Epidermal melanocyte (primary cell): ENCODE results near the gene RETREG2.

Experiments
- DNase-seq: peaks from one replicate; pipeline ENCODE4 v3.0.0; 2011; ENCODE audit warnings: low spot score; ENCODE audit not compliant: insufficient read length

RETREG2 gene

DNA sequence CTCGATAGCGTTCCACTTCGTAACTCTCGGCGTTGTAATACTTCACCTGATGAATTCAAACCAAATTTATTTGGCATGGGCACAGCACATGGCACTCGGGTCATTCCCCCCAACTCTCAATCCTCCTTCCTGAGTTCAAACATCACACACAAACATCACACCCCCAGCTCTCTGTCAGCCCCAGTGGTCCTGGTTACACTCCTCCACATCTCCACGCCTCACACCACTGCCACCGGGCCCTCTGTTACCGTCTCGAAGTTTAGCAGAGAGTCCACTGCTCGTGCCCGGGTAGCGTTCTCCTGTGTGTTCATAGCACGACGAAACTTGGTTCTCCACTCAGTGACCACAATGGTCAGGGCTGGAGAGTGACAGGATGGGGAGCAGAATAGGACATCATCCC lies 36.1 kb downstream of the RETREG2 start:
- DNase-seq: no peak

DNA sequence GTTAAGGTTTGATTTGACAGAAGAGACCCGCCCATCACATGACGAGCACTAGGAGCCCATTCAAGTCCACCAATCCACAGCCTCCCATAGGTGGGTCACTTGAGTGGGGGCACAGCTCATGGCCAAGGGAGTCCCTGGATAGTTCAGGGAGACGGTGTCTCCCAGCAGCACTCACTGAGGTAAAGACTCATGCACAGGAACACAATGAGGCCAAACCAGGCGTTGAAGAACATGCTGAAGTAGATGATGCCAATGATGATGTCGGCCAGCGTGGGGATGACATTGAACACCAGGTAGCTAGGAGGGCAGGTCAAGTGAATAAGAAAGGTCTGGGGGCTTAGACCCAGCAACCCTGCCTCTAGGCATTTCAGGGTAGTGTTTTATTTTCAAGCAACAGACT lies 36.7 kb downstream of the RETREG2 start:
- no peak for DNase-seq

DNA sequence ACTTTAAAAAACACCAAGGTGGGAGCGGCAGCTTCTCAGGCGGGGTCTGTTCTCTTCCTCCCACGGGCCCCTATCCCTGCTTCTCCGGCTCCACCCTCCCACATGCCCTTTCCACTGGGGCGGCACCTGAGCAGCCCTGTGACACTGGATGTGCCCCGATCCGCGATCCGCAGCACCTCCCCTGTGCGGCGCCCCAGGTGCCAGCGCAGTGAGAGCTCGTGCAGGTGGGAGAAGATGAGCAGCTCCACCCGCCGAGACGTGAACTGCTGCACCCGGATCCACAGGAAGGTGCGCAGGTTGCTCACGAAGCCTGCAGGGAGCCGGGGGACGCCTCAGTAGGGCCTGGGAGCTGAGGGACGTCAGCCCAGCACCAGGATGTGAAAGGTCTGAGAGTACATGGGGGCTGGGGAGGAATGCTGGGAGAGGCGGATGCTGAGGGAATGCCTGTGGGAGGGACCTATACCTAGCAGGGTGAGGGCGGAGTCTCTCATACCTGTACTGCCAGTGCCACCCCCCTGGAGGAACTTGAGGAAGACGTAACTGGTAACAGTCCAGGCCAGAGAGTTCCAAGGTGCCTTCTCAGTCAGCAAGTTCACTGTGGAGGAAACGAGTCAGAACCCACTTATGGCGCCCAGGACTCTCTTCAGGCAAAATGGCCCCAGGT lies 37.9 kb downstream of the RETREG2 start:
- no peak for DNase-seq

DNA sequence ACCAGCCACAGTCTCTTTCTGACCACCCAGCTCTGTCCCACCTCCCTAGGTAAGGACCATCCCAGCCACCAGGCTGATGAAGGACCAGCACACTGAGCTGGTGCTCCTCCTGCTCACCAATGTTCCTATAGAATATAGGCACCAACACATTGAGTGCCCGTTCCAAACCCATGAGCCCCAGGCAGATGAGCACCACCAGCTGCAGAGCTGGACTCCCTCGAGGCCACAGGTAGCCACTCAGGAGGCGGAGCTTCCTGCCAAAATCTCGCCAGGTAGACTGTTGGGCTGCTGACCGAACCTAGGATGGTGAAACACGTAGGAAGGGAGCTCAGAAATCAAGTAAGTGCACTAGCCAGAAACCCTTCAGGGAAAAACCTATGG lies 38.5 kb downstream of the RETREG2 start:
- no peak for DNase-seq

DNA sequence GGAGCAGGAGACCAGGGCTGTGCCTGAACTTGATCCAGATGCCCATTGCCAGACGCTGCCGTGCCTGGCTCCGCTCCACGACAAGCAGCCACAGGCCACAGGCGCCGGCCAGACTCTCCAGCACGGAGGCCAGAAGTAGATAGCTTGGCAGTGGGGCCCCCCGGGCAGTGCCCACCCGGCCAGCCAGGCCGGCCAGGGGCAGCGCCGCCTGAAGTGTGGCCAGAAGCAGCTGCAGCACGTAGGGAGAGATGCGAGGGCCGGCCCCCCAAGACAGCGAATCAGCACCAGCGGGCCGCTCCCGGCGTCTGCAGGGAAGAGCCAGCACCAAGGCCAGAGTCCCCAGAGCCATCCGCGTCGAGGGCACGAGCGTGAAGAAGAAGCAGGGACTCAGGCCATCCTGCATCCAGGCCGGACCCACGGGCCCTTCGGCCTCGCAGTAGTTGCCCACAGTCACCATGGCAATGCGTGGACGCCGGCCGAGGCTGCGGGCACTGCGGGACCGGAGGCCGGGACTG lies 40.2 kb downstream of the RETREG2 start:
- DNase-seq: peak; percentile 53

DNA sequence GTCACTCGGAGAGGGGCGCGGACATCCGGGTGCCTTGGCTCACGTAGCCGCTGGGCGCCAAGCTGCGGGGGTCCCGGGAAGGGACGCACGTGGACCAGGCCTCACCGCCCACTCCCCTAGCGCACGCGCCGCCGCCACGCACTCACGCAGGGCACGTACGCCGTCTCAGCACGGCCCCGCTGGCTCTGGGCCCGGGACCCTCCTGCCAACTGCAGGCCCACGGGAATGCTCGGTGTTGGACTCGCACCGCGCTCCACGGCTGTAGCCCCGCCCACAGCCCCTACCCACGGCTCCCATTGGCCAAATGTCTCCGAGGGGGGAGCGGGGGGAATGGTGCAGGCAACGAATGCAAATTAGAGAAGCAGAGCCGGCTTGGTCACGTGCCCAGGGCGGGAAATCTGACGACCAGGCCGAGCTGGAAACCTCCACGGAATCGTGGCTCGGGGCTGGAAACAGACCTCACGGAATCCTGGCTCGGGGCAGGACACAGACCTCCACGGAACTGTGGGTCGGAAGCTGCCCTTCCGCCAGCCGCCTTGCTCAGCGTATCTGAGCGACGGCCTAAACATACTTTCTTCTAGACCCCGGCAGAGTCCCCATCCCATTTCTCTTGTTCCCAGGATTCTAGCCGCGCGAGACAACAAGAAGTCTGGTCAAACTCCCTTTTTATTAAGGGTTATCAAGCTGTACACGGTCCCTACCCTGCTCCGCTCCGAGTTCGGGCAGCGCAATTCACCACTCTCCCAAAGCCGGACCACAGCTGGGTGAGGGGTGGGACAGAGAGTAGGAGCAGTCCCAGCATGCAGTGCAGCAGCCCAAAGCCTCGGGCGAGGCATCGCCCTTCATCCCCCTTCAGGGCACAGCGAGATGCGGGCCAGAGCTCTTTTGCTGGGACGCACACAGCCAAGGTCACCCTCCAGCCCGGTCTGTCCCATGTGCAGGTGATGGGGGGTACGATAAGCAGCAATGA lies 40.9 kb downstream of the RETREG2 start, which contains the start of gene ABCB6:
Gene ABCB6, minus strand, starts transcription at position 227 of the 970 bp plus-strand sequence. CDS start 285 bp downstream, outside the sequence.
- DNase-seq: peak; percentile 97

DNA sequence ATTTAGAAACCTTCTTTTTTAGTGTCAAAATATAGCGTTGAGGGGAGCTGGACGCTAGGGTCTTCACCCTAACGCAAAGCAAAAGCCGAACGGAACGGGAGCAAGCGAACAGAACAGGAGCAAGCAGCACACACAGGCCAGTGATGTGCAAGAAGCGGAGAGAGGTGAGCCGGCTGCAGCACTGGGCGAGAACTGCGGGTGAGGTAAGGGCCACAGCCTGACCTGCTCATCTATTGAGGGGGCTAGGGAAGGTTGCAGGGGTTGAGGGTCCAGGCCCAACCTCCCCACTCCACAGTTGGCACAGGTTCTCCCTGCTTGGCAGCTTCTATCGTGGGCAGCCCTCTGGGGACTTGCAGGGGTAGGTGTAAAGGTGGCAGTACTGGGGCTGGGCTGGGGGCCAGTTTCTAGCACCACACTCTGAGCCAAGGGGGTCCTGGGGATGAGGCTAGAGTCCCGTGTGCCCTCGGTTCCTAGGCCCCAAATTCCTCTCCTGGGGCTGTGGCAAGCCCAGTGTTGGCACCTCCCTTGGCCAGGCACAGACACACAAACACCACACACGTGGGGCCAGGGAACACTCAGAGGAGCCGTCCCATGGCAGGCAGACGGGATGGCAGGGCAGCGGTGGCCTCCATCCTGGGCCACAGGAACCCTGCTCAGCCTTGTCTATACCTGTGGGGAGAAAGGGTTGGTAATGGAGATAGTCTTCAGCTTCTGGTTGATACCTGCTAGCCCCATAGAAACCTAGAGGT lies 41.9 kb downstream of the RETREG2 start:
- DNase-seq: no peak

DNA sequence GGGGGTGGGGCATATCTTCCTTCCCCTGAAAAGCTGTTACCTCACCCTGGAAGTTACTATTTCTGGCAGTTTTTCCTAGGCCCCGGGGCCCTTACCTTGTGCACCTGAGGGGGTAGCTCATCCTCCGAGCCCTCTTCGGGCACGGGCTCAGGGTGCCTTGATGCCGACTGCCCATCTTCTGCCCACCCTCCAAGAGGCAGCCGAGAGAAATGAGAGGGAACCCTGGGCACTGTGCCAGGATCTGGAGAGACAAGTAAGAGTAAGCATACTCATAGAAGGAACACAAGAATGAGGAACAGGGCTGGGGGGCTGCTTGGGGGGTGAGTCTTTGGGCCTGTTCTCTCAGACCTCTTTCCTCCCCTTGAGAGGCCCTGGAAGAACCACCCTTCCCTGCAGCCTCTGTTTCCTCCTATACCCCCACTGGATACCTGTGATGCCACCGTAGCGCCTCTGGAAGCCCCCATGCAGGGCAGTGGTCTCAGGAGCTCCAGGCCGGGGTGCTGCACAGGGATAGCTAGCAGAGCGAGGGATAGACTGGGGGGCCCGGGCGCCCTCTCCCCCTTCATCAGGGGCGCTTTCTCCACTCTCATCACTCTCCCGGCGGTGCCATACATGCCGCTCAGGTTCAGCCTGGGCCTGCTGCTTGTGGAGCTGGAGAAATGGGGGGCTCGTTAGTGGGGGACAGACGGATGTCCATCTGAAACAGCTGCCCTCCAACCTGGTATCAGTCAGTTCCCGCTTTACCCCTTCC lies 42.8 kb downstream of the RETREG2 start:
- no peak for DNase-seq

DNA sequence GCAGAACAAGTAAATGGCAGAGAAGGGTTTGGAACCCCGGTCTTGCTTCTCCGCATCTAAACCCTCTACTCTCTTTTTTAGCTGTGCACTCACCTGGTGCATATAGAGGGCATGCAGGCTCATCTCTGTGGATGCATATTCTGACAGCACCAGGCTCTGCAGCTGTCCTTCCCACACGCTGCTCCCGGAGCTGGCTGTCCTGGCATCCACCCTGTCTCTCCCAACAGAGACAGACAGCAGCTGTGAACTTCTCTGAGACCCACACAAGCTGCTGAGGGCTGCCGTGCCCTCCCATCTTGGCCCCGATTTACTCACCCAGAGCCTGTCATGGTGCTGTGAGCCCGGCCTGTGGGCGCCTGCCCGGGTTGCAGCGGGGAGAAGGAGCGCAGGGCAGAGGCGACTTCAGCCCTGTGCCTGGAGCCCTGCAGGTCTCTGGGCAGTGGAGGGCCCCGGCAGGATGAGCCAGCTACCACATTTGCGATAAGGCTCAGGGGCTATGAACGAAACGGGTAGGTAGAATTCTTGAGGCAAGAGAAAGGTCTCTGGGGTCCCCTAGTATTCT lies 44.0 kb downstream of the RETREG2 start:
- no peak for DNase-seq

DNA sequence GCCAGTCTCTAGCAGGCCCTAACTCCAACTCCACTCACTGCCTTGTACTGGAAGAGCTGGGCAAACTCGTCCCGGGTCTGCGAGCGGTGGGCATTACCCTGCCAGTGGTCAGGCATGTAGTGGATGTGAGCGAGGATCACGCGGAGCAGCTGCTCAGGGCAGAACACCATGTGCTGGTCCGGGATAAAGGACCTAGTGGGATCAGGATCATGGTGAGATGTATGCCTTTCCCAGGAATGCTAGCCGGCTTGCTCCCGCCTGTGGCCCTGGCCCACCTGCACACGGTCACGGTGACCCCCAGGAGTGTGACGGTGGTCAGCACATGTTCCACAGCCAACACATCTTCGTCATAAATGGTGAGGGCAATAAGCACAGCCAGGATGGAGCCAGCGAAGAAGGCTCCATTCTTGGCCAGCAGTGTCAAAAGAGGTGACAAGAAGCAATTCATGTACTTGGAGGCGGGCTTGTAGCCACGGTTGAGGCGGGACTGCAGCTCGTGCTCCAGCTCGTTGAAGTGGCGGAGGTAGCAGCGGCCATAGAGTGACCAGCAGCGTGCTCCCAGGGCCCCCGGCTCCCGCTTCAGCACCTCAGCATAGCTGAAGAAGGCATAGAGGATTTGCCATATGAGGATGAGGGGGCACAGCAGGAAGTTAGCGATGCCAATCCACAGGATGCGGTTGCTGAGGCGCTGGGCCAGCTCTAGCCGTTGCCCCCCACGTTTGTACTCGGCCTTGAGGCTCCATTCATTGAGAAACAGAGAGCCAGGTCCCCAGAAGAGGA lies 45.9 kb downstream of the RETREG2 start:
- DNase-seq: no peak

DNA sequence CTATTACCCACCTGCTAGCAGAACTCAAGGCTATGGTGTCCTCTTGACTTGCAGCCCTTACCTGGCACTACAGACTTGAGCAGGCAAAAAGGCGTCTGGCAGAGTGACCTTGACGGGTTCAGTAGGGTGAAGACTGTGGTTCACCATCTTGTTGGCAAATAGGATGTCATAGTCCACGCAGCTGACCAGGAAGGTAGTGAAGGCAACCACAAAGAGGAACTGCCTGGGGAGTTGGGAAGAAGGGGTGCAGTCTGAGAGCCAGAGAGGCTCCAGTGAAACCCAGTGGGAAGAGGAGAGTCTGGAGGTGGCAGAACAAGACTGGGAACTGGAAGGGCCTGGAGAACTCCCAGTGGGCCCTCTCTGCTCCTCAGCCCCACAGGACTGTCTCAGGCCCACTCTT lies 47.3 kb downstream of the RETREG2 start:
- no peak for DNase-seq

DNA sequence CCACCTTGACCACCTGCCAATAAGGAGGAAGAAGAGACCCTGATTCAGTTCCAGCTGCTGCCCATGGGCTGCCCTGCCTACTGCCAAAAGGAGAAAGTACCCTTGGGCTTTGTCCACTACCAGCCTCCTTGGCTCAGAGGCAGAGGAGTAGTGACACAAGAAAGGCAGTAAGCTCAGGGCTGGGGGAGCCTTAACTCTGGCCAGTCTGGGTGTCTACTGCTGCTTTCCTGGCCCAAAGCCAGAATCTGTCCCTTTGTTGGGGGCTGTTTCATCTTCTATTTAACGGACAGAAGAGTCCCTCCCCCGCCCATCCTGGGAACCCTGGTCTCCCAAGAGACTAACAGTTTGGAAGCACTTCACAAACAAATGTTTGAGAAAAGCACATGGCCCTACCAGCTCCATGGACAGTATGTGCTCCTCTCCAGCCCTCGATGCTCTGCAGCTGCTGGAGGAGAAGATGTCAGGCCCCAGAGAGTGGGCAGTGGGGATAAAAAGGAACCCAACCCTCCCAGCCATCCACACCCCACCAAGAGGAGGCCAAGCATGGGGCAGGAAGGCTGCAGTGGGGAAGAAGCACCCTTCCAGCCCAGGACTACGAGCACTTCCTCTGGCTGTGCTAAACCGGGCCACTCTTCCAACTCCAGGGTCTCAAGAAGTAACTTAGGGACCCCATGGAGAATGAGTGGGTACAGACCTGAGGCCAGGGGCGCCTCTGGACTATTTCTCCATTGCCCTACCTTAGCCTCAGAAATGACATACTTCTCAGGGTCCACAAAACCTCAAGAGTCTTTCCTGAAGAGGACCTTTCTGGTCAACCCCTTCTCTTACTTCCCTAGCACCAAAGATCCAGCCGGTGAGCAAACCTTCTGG lies 50.2 kb downstream of the RETREG2 start:
- no peak for DNase-seq

DNA sequence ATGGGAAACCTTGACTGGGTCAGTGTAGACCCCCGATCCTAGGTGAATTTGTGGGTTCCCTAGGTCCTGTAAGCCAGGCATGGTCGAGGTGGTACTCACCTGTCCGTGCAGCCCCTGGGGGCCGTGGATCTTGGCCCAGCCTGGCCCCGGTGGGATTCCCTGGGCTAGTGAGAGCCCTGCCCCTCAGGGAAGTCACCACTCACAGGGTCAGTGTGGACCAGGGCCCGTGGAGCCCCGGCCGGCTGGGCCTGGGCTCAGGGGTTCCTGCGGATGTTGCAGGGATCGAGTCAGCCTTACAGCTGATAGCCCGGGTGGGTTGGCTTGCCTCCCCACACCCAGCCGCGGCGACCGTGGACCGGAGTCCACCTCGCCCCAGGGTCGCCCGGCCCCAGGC lies 50.8 kb downstream of the RETREG2 start:
- no peak for DNase-seq

DNA sequence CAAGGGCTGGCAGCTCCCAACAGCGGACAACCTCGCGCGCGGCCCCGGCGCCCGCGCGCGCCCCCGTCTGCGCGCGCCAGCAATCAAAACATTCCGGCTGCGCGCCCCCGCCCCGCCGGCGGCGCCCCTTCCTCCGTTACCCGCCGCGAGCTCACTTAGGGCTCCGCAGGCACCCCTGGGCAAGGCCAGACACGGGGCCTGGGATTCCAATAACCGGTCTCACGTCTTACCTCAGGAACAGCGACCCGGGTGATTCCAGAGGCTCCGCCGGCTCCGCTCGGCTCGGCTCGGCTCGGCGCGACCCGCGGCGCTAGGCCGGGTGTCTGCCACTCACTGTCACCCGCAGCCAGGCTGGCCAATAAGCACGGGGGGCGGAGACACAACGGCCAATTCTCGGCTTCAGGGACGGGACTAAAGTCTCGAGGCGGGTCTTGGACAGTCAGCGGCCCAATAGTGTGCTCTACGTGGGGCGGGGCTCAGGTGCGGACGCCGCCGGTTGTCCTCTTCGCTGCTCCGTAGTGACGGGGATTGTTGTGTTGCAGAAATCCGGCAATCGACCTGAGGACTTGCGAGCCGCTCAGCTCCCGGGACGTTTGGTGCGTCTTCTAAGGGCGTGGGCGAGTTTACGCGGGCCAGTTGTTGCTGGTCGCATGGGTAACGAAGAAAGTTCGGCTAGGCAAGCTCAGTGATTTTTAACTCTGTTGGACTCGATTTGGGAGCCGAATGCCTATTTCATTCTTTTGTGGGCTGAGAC lies 51.4 kb downstream of the RETREG2 start, which contains the start of the genes ANKZF1 and ATG9A:
Gene ANKZF1, plus strand, starts transcription at position 502 of the 754 bp plus-strand sequence. CDS start 452 bp downstream, outside the sequence.
Gene ATG9A, minus strand, starts transcription at position 332 of the 754 bp plus-strand sequence. CDS start 1,612 bp downstream, outside the sequence.
- DNase-seq: peak; percentile 99

DNA sequence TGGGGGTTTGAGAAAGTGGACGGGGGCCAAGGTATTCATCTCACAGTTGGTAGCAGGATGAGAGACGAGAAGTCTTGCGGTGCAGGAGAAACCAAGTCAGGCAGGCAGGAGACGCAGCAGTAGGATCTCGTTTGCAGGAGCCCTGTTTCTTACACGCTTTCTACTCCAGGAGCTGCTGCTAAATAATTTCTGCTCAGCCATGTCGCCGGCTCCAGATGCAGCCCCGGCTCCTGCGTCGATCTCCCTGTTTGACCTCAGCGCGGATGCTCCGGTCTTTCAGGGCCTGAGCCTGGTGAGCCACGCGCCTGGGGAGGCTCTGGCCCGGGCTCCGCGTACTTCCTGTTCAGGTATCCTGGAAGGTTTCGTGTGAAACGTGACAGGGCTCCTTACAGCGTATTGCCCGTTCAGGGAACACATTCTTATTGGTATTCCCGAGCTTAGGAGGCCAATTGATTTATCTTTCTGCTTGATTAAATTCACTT lies 52.0 kb downstream of the RETREG2 start:
- no peak for DNase-seq

DNA sequence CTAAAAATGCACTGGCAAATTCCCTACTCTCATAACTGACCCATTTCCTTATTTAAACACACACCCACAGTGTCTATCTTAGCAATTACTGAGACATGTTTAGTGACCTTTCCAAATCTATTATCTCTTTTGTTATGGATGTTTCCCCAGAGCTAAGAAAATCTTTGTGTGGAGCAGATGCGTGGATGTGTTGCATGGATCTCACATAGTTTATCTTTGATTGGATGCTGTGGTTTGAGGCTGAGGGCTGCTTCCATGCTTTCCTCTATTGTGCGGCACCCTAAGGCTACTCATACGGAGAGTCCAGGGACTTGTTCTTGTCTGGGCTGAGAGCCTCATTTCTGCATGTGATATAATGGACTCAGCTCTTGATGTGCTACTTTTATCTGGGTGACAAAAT lies 56.3 kb downstream of the RETREG2 start:
- no peak for DNase-seq
